ENCODE results near the gene RIOK3. TPM values are rescaled to one million over a fixed set of nuclear protein-coding genes. Genes with fewer than 3 reads are reported as not detected.

RIOK3 gene, protein sequence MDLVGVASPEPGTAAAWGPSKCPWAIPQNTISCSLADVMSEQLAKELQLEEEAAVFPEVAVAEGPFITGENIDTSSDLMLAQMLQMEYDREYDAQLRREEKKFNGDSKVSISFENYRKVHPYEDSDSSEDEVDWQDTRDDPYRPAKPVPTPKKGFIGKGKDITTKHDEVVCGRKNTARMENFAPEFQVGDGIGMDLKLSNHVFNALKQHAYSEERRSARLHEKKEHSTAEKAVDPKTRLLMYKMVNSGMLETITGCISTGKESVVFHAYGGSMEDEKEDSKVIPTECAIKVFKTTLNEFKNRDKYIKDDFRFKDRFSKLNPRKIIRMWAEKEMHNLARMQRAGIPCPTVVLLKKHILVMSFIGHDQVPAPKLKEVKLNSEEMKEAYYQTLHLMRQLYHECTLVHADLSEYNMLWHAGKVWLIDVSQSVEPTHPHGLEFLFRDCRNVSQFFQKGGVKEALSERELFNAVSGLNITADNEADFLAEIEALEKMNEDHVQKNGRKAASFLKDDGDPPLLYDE
- total RNA-seq, result 24.4 and 30.0 TPM in 2 replicates

DNA sequence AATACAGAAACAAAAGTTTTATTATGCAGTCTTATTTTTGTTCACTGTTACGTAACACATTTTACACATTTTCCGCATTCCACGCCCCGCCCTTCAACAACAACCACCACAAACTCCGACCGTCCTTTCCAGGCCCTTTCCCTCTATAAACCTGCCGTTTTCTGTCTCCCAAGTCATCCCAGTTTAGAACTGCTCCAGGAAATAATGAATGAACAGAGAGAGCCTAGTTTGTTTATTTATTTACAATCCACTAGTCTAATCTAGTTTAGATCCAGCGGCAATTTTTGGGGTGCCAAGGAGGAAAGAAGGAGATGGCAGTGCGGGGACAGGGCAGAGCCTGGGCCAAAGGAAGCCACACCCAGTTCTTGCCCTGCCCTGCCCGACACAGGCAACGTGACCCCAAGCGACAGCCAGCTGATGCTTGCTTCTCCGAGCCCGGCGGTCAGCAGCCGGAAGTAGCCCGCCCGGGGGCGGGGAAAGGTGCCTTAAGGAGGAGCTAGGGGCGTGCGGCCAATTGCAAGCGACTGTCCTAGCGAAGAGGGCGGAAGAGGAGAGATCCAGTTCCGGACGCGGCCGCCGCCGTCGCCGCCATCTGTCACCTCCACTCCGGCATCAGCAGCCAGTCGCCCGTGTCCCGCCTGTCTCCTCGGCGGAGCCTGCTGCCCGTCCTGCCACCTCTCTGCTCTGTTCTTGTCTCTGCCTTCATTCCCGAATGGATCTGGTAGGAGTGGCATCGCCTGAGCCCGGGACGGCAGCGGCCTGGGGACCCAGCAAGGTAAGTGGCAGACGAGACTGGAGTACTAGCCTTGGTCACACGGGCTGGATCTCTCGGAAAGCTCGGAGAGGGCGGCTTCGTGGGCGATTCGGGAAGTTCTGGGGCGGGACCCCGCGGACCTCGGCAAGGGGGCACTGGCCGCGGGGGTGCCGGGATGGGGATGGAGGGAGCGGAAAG, at the start of gene RIOK3:
TSS of gene RIOK3 (plus strand) at position 560 of the 952 bp plus-strand sequence. CDS start at position 713, 153 bp downstream.
- peak within 1 kb of the TSS; percentile 97 for H3K4me3 ChIP-seq (ENCODE audit: low read depth, low read length)
- no peak for DNase-seq (ENCODE audit: low read depth)

DNA sequence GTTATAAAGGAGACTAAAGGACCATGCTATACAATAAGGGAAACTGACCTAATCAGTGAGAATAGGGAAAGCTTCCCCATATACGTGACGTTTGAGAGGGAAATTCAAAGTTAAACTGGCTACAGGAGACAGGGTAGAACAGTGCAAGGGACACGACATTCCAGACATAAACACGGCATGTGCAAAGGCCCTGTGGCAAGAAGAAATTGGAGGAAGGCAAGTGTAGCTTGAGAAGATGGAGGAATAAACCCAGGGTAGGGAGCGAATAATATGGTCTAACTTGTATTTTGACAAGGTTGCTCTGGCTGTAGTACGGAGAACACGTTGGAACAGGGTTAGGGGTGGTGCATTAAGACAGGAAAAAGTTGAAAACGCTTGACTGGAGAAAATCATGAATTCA, 49.8 kb upstream of the RIOK3 start:
- no peak for DNase-seq (ENCODE audit: low read depth)
- no peak overlapping the region for H3K4me3 ChIP-seq (ENCODE audit: low read depth, low read length)
- TF ChIP-seq, protein P1, sequence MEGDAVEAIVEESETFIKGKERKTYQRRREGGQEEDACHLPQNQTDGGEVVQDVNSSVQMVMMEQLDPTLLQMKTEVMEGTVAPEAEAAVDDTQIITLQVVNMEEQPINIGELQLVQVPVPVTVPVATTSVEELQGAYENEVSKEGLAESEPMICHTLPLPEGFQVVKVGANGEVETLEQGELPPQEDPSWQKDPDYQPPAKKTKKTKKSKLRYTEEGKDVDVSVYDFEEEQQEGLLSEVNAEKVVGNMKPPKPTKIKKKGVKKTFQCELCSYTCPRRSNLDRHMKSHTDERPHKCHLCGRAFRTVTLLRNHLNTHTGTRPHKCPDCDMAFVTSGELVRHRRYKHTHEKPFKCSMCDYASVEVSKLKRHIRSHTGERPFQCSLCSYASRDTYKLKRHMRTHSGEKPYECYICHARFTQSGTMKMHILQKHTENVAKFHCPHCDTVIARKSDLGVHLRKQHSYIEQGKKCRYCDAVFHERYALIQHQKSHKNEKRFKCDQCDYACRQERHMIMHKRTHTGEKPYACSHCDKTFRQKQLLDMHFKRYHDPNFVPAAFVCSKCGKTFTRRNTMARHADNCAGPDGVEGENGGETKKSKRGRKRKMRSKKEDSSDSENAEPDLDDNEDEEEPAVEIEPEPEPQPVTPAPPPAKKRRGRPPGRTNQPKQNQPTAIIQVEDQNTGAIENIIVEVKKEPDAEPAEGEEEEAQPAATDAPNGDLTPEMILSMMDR (conservative IDR thresholded peaks at IDR 0.05; ENCODE audit: low read depth, low read length), result no peak

More for the DNA sequence above, at the start of gene RIOK3:
- TF ChIP-seq, protein P1 (conservative IDR thresholded peaks at IDR 0.05; ENCODE audit: low read depth, low read length), result no peak

DNA sequence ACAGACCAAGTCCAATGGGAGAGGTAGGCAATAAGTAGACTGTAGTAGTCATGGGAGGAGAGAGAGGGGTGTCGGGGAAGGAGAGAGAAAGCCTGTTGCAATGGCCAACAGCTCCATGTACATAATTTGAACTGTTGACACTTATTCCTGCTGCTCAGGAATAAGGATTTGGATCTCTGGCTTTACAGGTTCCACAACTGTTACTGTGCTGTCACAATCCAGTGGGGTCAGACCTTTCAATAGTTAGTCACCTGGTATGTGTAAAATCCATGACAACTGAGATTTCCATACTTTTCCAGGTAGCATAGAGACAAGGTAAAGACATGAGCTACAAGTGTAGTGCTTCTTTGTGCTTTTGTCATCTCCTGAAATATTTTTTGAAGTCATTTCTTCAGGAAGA, 47.5 kb upstream of the RIOK3 start:
- no peak overlapping the region for H3K4me3 ChIP-seq (ENCODE audit: low read depth, low read length)
- TF ChIP-seq, protein P1 (conservative IDR thresholded peaks at IDR 0.05; ENCODE audit: low read depth, low read length), result no peak
- no peak for DNase-seq (ENCODE audit: low read depth)

DNA sequence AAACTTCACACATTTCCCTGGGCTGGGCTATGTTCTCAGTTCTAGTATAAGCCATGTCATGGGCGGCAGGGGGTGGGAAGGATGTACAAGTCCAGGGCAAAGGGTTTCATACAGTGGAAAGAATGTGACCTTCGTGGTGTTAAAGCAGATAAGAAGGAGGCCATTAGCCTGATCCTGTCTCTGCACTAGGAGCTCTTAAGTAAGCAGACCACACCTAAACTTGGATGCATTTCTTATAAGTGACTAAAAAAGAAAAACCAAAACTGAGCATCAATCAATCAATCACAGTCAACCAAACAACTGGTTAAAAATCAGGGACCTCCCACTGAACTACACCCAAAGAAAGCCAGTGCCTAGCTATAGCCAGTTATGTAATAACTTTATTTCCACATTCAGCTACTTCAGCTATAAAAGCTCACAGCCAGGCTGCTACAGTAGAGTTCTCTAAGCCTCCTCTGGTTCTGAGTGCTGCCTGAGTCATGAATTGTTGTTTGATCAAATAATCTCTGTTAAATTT, 46.8 kb upstream of the RIOK3 start:
- no peak for DNase-seq (ENCODE audit: low read depth)
- TF ChIP-seq, protein P1 (conservative IDR thresholded peaks at IDR 0.05; ENCODE audit: low read depth, low read length), result no peak
- H3K4me3 ChIP-seq (ENCODE audit: low read depth, low read length), result no peak overlapping the region

DNA sequence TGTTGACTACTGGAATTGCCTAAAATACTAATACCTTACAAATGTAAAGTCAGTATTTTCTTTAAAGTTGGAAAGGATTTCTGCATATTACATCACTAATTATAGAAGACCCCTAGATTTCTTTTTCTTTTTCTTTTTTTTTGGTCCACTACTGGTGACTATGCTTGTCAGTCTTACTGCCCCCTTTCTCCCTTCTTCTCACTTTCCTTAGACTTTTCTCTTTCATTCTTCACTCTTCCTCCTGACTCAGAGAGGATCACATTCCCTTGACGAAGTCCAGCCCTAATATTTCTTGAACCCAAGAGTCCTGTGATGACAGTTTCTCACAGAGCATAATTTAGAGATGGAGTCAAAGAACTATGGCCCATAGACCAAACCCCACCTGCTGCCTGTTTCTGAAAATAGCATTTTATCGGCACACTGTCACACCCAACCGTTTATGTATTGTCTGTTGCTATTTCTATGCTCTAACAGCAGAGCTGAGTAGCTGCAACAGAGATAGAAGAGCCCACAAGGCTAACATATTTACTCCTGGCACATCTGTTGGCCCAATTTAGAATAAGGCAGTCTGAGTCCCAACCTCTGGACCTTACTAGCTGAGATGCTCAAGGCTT, 40.6 kb upstream of the RIOK3 start:
- H3K4me3 ChIP-seq (ENCODE audit: low read depth, low read length), result no peak overlapping the region
- TF ChIP-seq, protein P1 (conservative IDR thresholded peaks at IDR 0.05; ENCODE audit: low read depth, low read length), result peak; percentile 10
- no peak for DNase-seq (ENCODE audit: low read depth)

DNA sequence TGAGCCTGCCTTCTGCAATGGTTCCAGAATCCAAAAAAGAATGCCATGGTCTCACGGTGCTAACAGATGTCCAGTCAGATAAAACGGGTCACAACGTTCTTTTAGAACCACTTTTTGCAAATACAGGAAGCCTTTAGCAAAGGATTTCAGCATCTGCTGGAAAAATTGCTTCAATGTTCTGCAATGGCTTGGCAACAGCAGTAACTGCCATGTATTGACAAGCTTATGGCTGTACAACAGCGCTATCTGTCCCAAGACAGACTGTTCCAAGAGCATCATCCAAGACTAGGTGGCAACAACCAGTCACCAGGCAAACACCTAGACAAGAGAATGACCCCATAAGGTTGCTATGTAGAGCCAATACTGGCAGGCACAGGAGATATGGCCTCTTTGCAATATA, 37.6 kb upstream of the RIOK3 start:
- H3K4me3 ChIP-seq (ENCODE audit: low read depth, low read length), result no peak overlapping the region
- DNase-seq (ENCODE audit: low read depth), result no peak
- TF ChIP-seq, protein P1 (conservative IDR thresholded peaks at IDR 0.05; ENCODE audit: low read depth, low read length), result no peak
